HG03439 (cell line): ENCODE results near the gene PRKG1.
A peak's percentile ranks its signal among the peaks of the same experiment; 100 is the strongest.

Experiments
- ATAC-seq: cut with Tn5 transposase; IDR thresholded peaks from one replicate; pipeline ENCODE4 v1.9.1; 2021; ENCODE audit warnings: mild to moderate bottlenecking, moderate library complexity; ENCODE audit not compliant: unreplicated experiment

PRKG1 gene

GRCh38 chr10:52313933-52314821, 1239.9 kb downstream of the PRKG1 start, which contains the start of gene DKK1:
DKK1 (plus strand) TSS chr10:52314281; CDS start chr10:52314435, 154 bp downstream.
- ATAC-seq: peak; percentile 70

GRCh38 chr10:52314822-52315552, 1240.7 kb downstream of the PRKG1 start:
- no peak for ATAC-seq

GRCh38 chr10:52316001-52316400, 1241.7 kb downstream of the PRKG1 start:
- ATAC-seq: no peak

GRCh38 chr10:52316500-52316899, 1242.2 kb downstream of the PRKG1 start:
- ATAC-seq: no peak

GRCh38 chr10:52318136-52318701, 1243.9 kb downstream of the PRKG1 start:
- no peak for ATAC-seq

GRCh38 chr10:52318822-52319464, 1244.7 kb downstream of the PRKG1 start:
- no peak for ATAC-seq

GRCh38 chr10:52319926-52320325, 1245.6 kb downstream of the PRKG1 start:
- no peak for ATAC-seq

- no peak for ATAC-seq
Observed at GRCh38 chr10:52322323-52322722, 1248.0 kb downstream of the PRKG1 start.

GRCh38 chr10:52322936-52323335, 1248.6 kb downstream of the PRKG1 start:
- no peak for ATAC-seq

- ATAC-seq: no peak
Observed at GRCh38 chr10:52326382-52326781, 1252.1 kb downstream of the PRKG1 start.

- no peak for ATAC-seq
Observed at GRCh38 chr10:52331638-52332364, 1257.5 kb downstream of the PRKG1 start.

GRCh38 chr10:52332815-52333214, 1258.5 kb downstream of the PRKG1 start:
- no peak for ATAC-seq

GRCh38 chr10:52334595-52334994, 1260.3 kb downstream of the PRKG1 start:
- ATAC-seq: no peak

GRCh38 chr10:52335665-52336064, 1261.4 kb downstream of the PRKG1 start:
- ATAC-seq: no peak

- no peak for ATAC-seq
Observed at GRCh38 chr10:52337225-52337624, 1262.9 kb downstream of the PRKG1 start.

- no peak for ATAC-seq
Observed at GRCh38 chr10:52343439-52343838, 1269.2 kb downstream of the PRKG1 start.

- ATAC-seq: no peak
Observed at GRCh38 chr10:52346394-52347326, 1272.4 kb downstream of the PRKG1 start.

- ATAC-seq: no peak
Observed at GRCh38 chr10:52347327-52347667, 1273.0 kb downstream of the PRKG1 start.
